ENCODE results near the gene NACA2. TPM values are rescaled to one million over a fixed set of nuclear protein-coding genes. Genes with fewer than 3 reads are reported as not detected.

NACA2 gene
- total and polyA plus RNA-seq, 2 of the 8 experiments (the other 6 are each of a cell fraction or from before 2014, with no cell fraction given): not detected

GRCh38 chr17:61593426-61593825 is 2.4 kb upstream of the NACA2 start:
- Histone ChIP-seq H3K56ac (replicated peaks; ENCODE audit: insufficient read length, low read depth, low read length) (no peak overlapping the region), H2BK5ac (ENCODE audit: low read depth, low read length) (no peak overlapping the region), H2AFZ (ENCODE audit: low read length) (peak overlapping the region; percentile 50; the same call in 1 of the 2 replicates), H4K5ac (ENCODE audit: insufficient read length, low read depth, low read length) (no peak overlapping the region), H3K4me3 (ENCODE audit: extremely low read depth in 1 of 4, insufficient read depth in 2 of 4, low read depth in 3 of 4, low read length in 4 of 4) (no peak overlapping the region), H2BK12ac (ENCODE audit: low read depth, low read length) (no peak overlapping the region), H2AK5ac (ENCODE audit: low read depth, low read length) (no peak overlapping the region), H2BK20ac (ENCODE audit: low read length) (no peak overlapping the region), H3K18ac (ENCODE audit: extremely low read depth, low read length) (no peak overlapping the region), H3K14ac (ENCODE audit: insufficient read length) (no peak overlapping the region), H3K36me3 (ENCODE audit: control insufficient read depth in 2 of 4, insufficient read depth in 4 of 4, low read length in 3 of 4) (no peaks in the 10 kb centered on the region), H2BK120ac (replicated peaks; ENCODE audit: low read depth, low read length) (no peak overlapping the region), H3K27ac (ENCODE audit: low read depth, low read length) (no peak overlapping the region), H3K23me2 (ENCODE audit: low read depth, low read length) (no peaks in the 10 kb centered on the region), H3K79me2 (ENCODE audit: control insufficient read depth in 1 of 2, insufficient read depth in 2 of 2, low read length in 2 of 2) (no peaks in the 10 kb centered on the region), H4K8ac (ENCODE audit: extremely low read depth, insufficient read depth, low read length) (no peak overlapping the region), H3K79me1 (ENCODE audit: low read depth, low read length) (no peaks in the 10 kb centered on the region), H3K4me2 (ENCODE audit: insufficient read depth in 1 of 2, low read depth in 2 of 2, low read length in 2 of 2) (no peak overlapping the region), H3K9ac (replicated peaks in 1 of 4; ENCODE audit: extremely low read depth in 1 of 4, low read depth in 3 of 4, low read length in 3 of 4) (no peak overlapping the region), H3K23ac (ENCODE audit: insufficient read length) (no peak overlapping the region), H4K20me1 (replicated peaks in 1 of 2; ENCODE audit: control insufficient read depth in 1 of 2, insufficient read depth in 2 of 2, low read length in 2 of 2) (no peaks in the 10 kb centered on the region), H2BK15ac (ENCODE audit: low read length) (no peak overlapping the region), H3K4me1 (replicated peaks in 1 of 4; ENCODE audit: control insufficient read depth in 3 of 4, insufficient read depth in 4 of 4, low read length in 3 of 4) (no peaks in the 10 kb centered on the region), H3K27me3 (replicated peaks in 1 of 4; ENCODE audit: control insufficient read depth in 3 of 4, extremely low read depth in 1 of 4, insufficient read depth in 3 of 4, low read length in 3 of 4) (no peaks in the 10 kb centered on the region), H4K91ac (replicated peaks; ENCODE audit: insufficient read length, low read length) (no peak overlapping the region), H3K4ac (replicated peaks; ENCODE audit: insufficient read length, low read depth, low read length) (no peak overlapping the region), H3K9me3 (ENCODE audit: insufficient read depth in 2 of 2, low read depth in 1 of 2, low read length in 1 of 2) (no peaks in the 10 kb centered on the region)
- POLR2A ChIA-PET (ENCODE audit: partially characterized antibody): no interaction called here
- no peak for TF ChIP-seq SUZ12 (IDR thresholded peaks at IDR 0.05; ENCODE audit: low read length)
- no peak for TF ChIP-seq CHD2 (IDR thresholded peaks at IDR 0.05; ENCODE audit: low read length)
- no peak for TF ChIP-seq RNF2 (IDR thresholded peaks at IDR 0.05; ENCODE audit: borderline replicate concordance, low read depth, low read length, missing control alignments, poor library complexity, severe bottlenecking)
- no peak for TF ChIP-seq SIN3A (conservative IDR thresholded peaks at IDR 0.05 in 1 of 2, IDR thresholded peaks at IDR 0.05 in 1 of 2; ENCODE audit: low read depth in 1 of 2, low read length in 2 of 2)
- TF ChIP-seq CEBPB (IDR thresholded peaks at IDR 0.05; ENCODE audit: low read depth, low read length): no peak
- TF ChIP-seq EP300 (IDR thresholded peaks at IDR 0.05; ENCODE audit: borderline replicate concordance in 1 of 2, low read depth in 2 of 2, low read length in 2 of 2): no peak
- no peak for TF ChIP-seq RXRA (IDR thresholded peaks at IDR 0.05; ENCODE audit: insufficient read depth, low read depth, low read length)
- no peak for TF ChIP-seq TEAD4 (IDR thresholded peaks at IDR 0.05; ENCODE audit: low read depth, low read length)
- TF ChIP-seq KDM1A (IDR thresholded peaks at IDR 0.05; ENCODE audit: borderline replicate concordance, low read length): no peak
- TF ChIP-seq JUND (IDR thresholded peaks at IDR 0.05; ENCODE audit: low read length): no peak
- TF ChIP-seq MAX (IDR thresholded peaks at IDR 0.05): no peak
- TF ChIP-seq BCL11A (IDR thresholded peaks at IDR 0.05; ENCODE audit: low read depth in 2 of 2, low read length in 2 of 2): no peak
- TF ChIP-seq SRF (IDR thresholded peaks at IDR 0.05; ENCODE audit: low read depth, low read length): no peak
- no peak for TF ChIP-seq HDAC6 (IDR thresholded peaks at IDR 0.05; ENCODE audit: low read depth, low read length)
- CTCF ChIA-PET (ENCODE audit: partially characterized antibody): no interaction called here
- DNase-seq (ENCODE audit: low read depth in 1 of 2, low spot score in 2 of 2): no peak
- FAIRE-seq: no peak
- 87% methylated on average over 7 of the region's 7 CpGs; no CpG with 5 or more reads in 1 of the 2 experiments for WGBS, 2 experiments (ENCODE audit: extremely low coverage in 1 of 2, insufficient coverage in 1 of 2, insufficient read length in 1 of 2, insufficient replicate concordance in 2 of 2, low coverage in 1 of 2, low lambda C conversion rate in 2 of 2, missing lambda C conversion rate in 1 of 2)
